ENCODE measurements around the gene ZNF784.

ZNF784 gene

GRCh38 chr19:55603581-55604292 is 20.6 kb downstream of the ZNF784 start:
- no peak for DNase-seq (ENCODE audit: low read depth in 2 of 3, low spot score in 2 of 3)

GRCh38 chr19:55603115-55603514 is 21.3 kb downstream of the ZNF784 start:
- no peak for DNase-seq (ENCODE audit: low read depth in 2 of 3, low spot score in 2 of 3)

- no peak for DNase-seq (ENCODE audit: low read depth in 2 of 3, low spot score in 2 of 3)
Observed at GRCh38 chr19:55602104-55603001, 22.0 kb downstream of the ZNF784 start.

GRCh38 chr19:55601084-55601483 is 23.3 kb downstream of the ZNF784 start:
- no peak for DNase-seq (ENCODE audit: low read depth in 2 of 3, low spot score in 2 of 3)

- DNase-seq (ENCODE audit: low read depth in 2 of 3, low spot score in 2 of 3): no peak
Observed at GRCh38 chr19:55600662-55601028, 23.7 kb downstream of the ZNF784 start.

GRCh38 chr19:55599842-55600661 is 24.3 kb downstream of the ZNF784 start, which contains the start of gene ZNF524:
Gene ZNF524, plus strand, starts transcription at chr19:55600288. Its CDS starts 1,825 bp downstream, at chr19:55602113.
- peak; percentile 64 to 80 (median 65) for DNase-seq (ENCODE audit: low read depth in 2 of 3, low spot score in 2 of 3)

GRCh38 chr19:55599468-55599841 is 24.9 kb downstream of the ZNF784 start, which contains the start of gene FIZ1:
Gene FIZ1, minus strand, starts transcription at chr19:55599517. Its CDS starts 1,652 bp downstream, at chr19:55597865.
- peak; percentile 87 to 90 (median 88) for DNase-seq (ENCODE audit: low read depth in 2 of 3, low spot score in 2 of 3)

- peak; percentile 88 to 96 (median 93) for DNase-seq (ENCODE audit: low read depth in 2 of 3, low spot score in 2 of 3)
Observed at GRCh38 chr19:55598719-55599467, 25.5 kb downstream of the ZNF784 start.

GRCh38 chr19:55598034-55598433 is 26.3 kb downstream of the ZNF784 start:
- no peak for DNase-seq (ENCODE audit: low read depth in 2 of 3, low spot score in 2 of 3)

GRCh38 chr19:55597501-55597921 is 26.9 kb downstream of the ZNF784 start:
- DNase-seq (ENCODE audit: low read depth in 2 of 3, low spot score in 2 of 3): no peak

GRCh38 chr19:55596304-55596703 is 28.1 kb downstream of the ZNF784 start:
- no peak for DNase-seq (ENCODE audit: low read depth in 2 of 3, low spot score in 2 of 3)

GRCh38 chr19:55594996-55595545 is 29.3 kb downstream of the ZNF784 start:
- DNase-seq (ENCODE audit: low read depth in 2 of 3, low spot score in 2 of 3): no peak

- no peak for DNase-seq (ENCODE audit: low read depth in 2 of 3, low spot score in 2 of 3)
Observed at GRCh38 chr19:55593096-55593772, 31.1 kb downstream of the ZNF784 start.

- DNase-seq (ENCODE audit: low read depth in 2 of 3, low spot score in 2 of 3): no peak
Observed at GRCh38 chr19:55592391-55593090, 31.8 kb downstream of the ZNF784 start.

GRCh38 chr19:55591555-55591954 is 32.8 kb downstream of the ZNF784 start:
- DNase-seq (ENCODE audit: low read depth in 2 of 3, low spot score in 2 of 3): no peak

GRCh38 chr19:55590617-55591016 is 33.7 kb downstream of the ZNF784 start:
- DNase-seq (ENCODE audit: low read depth in 2 of 3, low spot score in 2 of 3): no peak

- no peak for DNase-seq (ENCODE audit: low read depth in 2 of 3, low spot score in 2 of 3)
Observed at GRCh38 chr19:55590109-55590508, 34.3 kb downstream of the ZNF784 start.

- DNase-seq (ENCODE audit: low read depth in 2 of 3, low spot score in 2 of 3): no peak
Observed at GRCh38 chr19:55588738-55589137, 35.6 kb downstream of the ZNF784 start.
